Cardiac fibroblast (primary cell): ENCODE results near the gene FARS2.
"Not testable (repeated sequence)": the region's sequence is repeated elsewhere in the genome, so short reads cannot be mapped to it uniquely, and the experiment has no call there.

Source experiments
- DNase-seq, 2 donors: peaks; one replicate each; pipeline versions ENCODE4 v3.0.0 to v3.0.0-alpha.2; 2010; ENCODE audit warnings: low read depth in 2 of 2
- H3K4me3 ChIP-seq, 2 donors: replicated peaks in 1 of 2; 1 replicate in 1 of 2; 2 replicates in 1 of 2; pipeline ENCODE4 v1.5.1; 2011; ENCODE audit warnings: low read depth in 2 of 2, low read length in 2 of 2, mild to moderate bottlenecking in 2 of 2, moderate library complexity in 1 of 2
- CTCF ChIP-seq: IDR thresholded peaks from one replicate; pipeline ENCODE4 v1.5.1; 2011; ENCODE audit warnings: low read depth, mild to moderate bottlenecking, low read length, inconsistent platforms

FARS2 gene

GRCh38 chr6:5693225-5694145, 432.2 kb downstream of the FARS2 start:
- no peak for DNase-seq
- TF ChIP-seq CTCF, result no peak

DNA sequence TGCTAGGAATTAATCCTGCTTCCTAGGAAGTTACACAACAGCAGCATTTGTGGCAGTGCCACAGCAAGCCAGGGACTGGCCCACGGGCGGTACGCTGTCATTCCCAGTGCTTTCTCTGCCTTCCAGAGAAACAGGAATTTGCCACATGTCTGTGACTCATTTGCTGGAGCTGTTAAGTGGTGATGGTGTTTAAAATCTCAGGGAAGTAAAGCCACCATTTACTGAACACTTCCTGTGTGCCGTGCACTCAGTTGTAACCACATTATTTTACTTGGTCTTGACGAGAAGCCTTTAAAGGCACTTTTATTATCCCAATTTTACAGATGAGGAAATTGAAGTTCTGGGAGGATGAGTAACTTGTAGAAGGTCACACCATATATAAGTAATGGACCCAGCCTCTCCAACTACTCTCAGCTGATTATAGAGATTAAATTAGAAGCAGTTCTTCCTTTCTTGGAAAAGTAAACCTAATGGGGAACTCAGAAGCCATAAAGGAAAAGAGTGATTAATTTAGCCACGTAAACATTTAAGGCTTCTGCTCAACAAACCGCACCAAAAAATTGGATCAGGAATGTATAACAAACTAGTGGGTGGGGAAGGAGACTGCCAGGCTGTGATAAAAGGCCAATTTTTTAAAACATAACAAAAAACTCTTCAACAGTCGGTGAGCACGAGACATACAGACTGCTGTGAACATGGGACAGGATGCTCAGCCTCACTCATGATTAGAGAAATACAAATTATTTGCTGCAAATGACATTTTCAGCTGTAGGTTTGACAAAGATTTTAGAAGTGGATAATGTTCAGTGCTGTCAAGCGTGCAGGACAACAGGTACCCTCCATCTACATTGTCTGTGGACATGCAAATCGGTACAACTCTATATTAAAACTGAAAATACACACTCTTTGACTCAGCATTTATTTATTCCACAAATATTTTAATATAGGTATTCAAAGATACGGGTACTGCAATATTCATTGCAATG, 434.2 kb downstream of the FARS2 start:
- H3K4me3 ChIP-seq, result no peak overlapping the region
- peak; percentile 32 to 41 for DNase-seq
- TF ChIP-seq CTCF, result no peak

More at GRCh38 chr6:5693225-5694145, 432.2 kb downstream of the FARS2 start:
- no peak overlapping the region for H3K4me3 ChIP-seq

GRCh38 chr6:5697508-5697907, 436.2 kb downstream of the FARS2 start:
- TF ChIP-seq CTCF, result no peak
- H3K4me3 ChIP-seq, result no peak overlapping the region
- peak in 1 of 2 donors; percentile 28 for DNase-seq

DNA sequence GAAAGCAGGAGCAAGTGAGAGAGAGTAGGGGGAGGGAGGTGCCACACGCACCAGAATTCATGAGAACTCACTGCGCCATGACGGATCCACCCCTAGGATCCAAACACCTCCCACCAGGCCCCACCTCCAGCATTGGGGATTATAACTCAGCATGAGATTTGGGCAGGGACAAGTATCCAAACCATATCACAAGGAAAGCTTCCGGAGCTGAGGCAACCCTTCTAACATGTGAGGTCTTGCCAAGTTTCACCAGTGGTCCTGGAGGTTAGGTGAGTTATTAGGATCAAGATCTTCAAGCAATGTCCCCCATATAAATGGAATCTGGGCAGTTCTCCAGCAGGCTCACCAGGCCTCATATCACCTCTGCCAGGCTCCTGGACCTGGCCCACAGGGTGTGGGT, 437.0 kb downstream of the FARS2 start:
- no peak overlapping the region for H3K4me3 ChIP-seq
- DNase-seq, result no peak
- TF ChIP-seq CTCF, result no peak

- not testable (repeated sequence) for DNase-seq
These were observed 437.8 kb downstream of the FARS2 start for GRCh38 chr6:5699064-5699463.

GRCh38 chr6:5701174-5701573, 439.9 kb downstream of the FARS2 start:
- no peak overlapping the region for H3K4me3 ChIP-seq
- TF ChIP-seq CTCF, result no peak
- DNase-seq, result no peak

More at GRCh38 chr6:5699064-5699463, 437.8 kb downstream of the FARS2 start:
- H3K4me3 ChIP-seq, result not testable (repeated sequence)

DNA sequence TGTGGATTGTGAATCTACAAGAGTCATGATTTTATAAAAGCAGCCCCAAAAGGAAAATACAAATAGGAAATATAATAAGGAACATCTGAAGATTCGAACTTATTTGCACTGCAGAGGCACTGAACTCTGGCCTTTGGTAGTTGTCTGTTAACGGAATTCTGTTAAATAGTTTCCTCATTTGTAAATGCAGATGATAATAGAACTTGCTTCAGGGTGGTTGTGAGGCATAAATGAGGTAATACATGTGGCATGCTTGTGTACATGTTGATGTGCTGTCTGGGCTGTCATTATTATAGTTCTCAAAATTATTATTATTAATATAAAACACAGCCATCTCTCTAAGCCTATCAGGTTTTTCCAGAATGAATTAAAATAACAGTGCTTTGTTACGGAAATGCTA, 443.4 kb downstream of the FARS2 start:
- DNase-seq, result no peak
- no peak for TF ChIP-seq CTCF

More for the DNA sequence above, 443.4 kb downstream of the FARS2 start:
- no peak overlapping the region for H3K4me3 ChIP-seq
